IMR-90 (cell line): ENCODE data around the gene TRAPPC12. TPM values are rescaled to one million over a fixed set of nuclear protein-coding genes. Genes with fewer than 3 reads are reported as not detected.

Experiments used
- ATAC-seq: fragments of 200-7000 bp; cut with Tn5 transposase; 2 replicates; pipeline ENCODE4 v1.9.1; 2020; ENCODE audit warnings: low read depth, mild to moderate bottlenecking, moderate library complexity
- BruUV-seq: library from RNA; stranded (reverse); fragments of 400-500 nt; replicated peaks from 2 replicates; lab custom pipeline; 2021; lab: Mats Ljungman, UMichigan
- CTCF ChIA-PET: fragments of 300-600 bp; formaldehyde crosslinking; extraction: SDS; loops from one replicate; lab custom pipeline; 2021; ENCODE audit warnings: antibody characterized with exemption; lab: Yijun Ruan, JAX
- POLR2A ChIA-PET: fragments of 300-600 bp; sonication (Branson Sonifier 250); formaldehyde crosslinking; loops from one replicate; lab custom pipeline; 2022; ENCODE audit warnings: antibody characterized with exemption; ENCODE audit not compliant: unreplicated experiment; lab: Charles Lee
- DNase-seq: peaks from one replicate; pipeline ENCODE4 v3.0.0; 2013
- H2AFZ ChIP-seq: replicated peaks from 2 replicates; pipeline ENCODE3; 2013; ENCODE audit warnings: low read length, mild to moderate bottlenecking; ENCODE audit not compliant: poor library complexity
- H2AK5ac ChIP-seq: 2 replicates; pipeline ENCODE4 v1.6.1; 2013; ENCODE audit warnings: low read depth, low read length, inconsistent platforms
- H2AK9ac ChIP-seq: replicated peaks from 2 replicates; pipeline ENCODE3; 2013; ENCODE audit warnings: mild to moderate bottlenecking, low read depth, low read length, moderate library complexity; ENCODE audit not compliant: poor library complexity
- H2BK120ac ChIP-seq: 2 replicates; pipeline ENCODE4 v1.6.1; 2013; ENCODE audit warnings: low read depth, low read length, inconsistent platforms
- H2BK15ac ChIP-seq: 3 replicates; pipeline ENCODE4 v1.6.1; 2013; ENCODE audit warnings: low read depth, low read length, inconsistent platforms
- H2BK20ac ChIP-seq: 2 replicates; pipeline ENCODE4 v1.6.1; 2013; ENCODE audit warnings: low read depth, mild to moderate bottlenecking, inconsistent platforms, low read length, moderate library complexity
- H2BK5ac ChIP-seq: 2 replicates; pipeline ENCODE4 v1.6.1; 2013; ENCODE audit warnings: mild to moderate bottlenecking, low read depth, low read length, inconsistent platforms; ENCODE audit not compliant: poor library complexity, severe bottlenecking
- H3K14ac ChIP-seq: replicated peaks from 2 replicates; pipeline ENCODE4 v1.6.1; 2013; ENCODE audit warnings: low read depth, low read length, inconsistent platforms
- H3K18ac ChIP-seq: 2 replicates; pipeline ENCODE4 v1.6.1; 2013; ENCODE audit warnings: low read depth, low read length, control low read depth
- H3K23ac ChIP-seq: 2 replicates; pipeline ENCODE4 v1.6.1; 2013; ENCODE audit warnings: low read depth, low read length, inconsistent platforms
- H3K27ac ChIP-seq: 2 replicates; pipeline ENCODE4 v1.5.1; 2013; ENCODE audit warnings: mild to moderate bottlenecking, control low read depth, low read length; ENCODE audit not compliant: insufficient read depth
- H3K27me3 ChIP-seq: 2 replicates; pipeline ENCODE4 v1.6.1; 2013; ENCODE audit warnings: low read length; ENCODE audit not compliant: control insufficient read depth, insufficient read depth
- H3K36me3 ChIP-seq: 2 replicates; pipeline ENCODE4 v1.6.1; 2013; ENCODE audit warnings: low read length, mixed read lengths; ENCODE audit not compliant: control insufficient read depth, insufficient read depth
- H3K4ac ChIP-seq: 2 replicates; pipeline ENCODE4 v1.6.1; 2013; ENCODE audit warnings: low read depth, low read length, inconsistent platforms
- H3K4me1 ChIP-seq: 2 replicates; pipeline ENCODE4 v1.6.1; 2013; ENCODE audit warnings: low read length, mixed read lengths; ENCODE audit not compliant: control insufficient read depth, insufficient read depth
- H3K4me2 ChIP-seq: 2 replicates; pipeline ENCODE4 v1.6.1; 2013; ENCODE audit warnings: low read depth, mild to moderate bottlenecking, control low read depth, low read length, moderate library complexity
- H3K4me3 ChIP-seq: 2 replicates; pipeline ENCODE4 v1.5.1; 2013; ENCODE audit warnings: low read depth, mild to moderate bottlenecking, control low read depth, low read length, moderate library complexity; ENCODE audit not compliant: insufficient read depth
- H3K56ac ChIP-seq: 2 replicates; pipeline ENCODE4 v1.6.1; 2013; ENCODE audit warnings: low read length, inconsistent platforms; ENCODE audit not compliant: insufficient read depth; ENCODE audit errors: extremely low read depth
- H3K79me1 ChIP-seq, 2 experiments: 2 replicates each; pipeline ENCODE4 v1.6.1; 2013; ENCODE audit warnings: low read length in 2 of 2, inconsistent platforms in 1 of 2, low read depth in 1 of 2
- H3K9ac ChIP-seq: 2 replicates; pipeline ENCODE4 v1.6.1; 2013; ENCODE audit warnings: low read depth, low read length, control low read depth
- H3K9me1 ChIP-seq: 2 replicates; pipeline ENCODE4 v1.6.1; 2013; ENCODE audit warnings: low read length, inconsistent platforms; ENCODE audit not compliant: insufficient read depth
- H3K9me3 ChIP-seq: 2 replicates; pipeline ENCODE4 v1.6.1; 2013; ENCODE audit warnings: low read length; ENCODE audit not compliant: control insufficient read depth, insufficient read depth
- H4K20me1 ChIP-seq: 2 replicates; pipeline ENCODE4 v1.6.1; 2013; ENCODE audit warnings: low read length, inconsistent platforms; ENCODE audit not compliant: insufficient read depth
- H4K5ac ChIP-seq: 2 replicates; pipeline ENCODE4 v1.6.1; 2013; ENCODE audit warnings: mild to moderate bottlenecking, low read depth, low read length, control low read depth
- H4K8ac ChIP-seq, 2 experiments: 2 replicates each; pipeline ENCODE4 v1.6.1; 2013; ENCODE audit warnings: low read depth in 2 of 2, low read length in 2 of 2, control low read depth in 1 of 2, inconsistent platforms in 1 of 2
- H4K91ac ChIP-seq: 2 replicates; pipeline ENCODE4 v1.6.1; 2013; ENCODE audit warnings: low read depth, low read length, inconsistent platforms; ENCODE audit not compliant: insufficient read depth
- BHLHE40 ChIP-seq: fragments of 150-350 bp; IDR thresholded peaks from 2 replicates; pipeline ENCODE4 v1.6.1; 2016; ENCODE audit warnings: mild to moderate bottlenecking, low read depth, low read length
- CEBPB ChIP-seq: IDR thresholded peaks from 2 replicates; pipeline ENCODE4 v1.6.1; 2012; ENCODE audit warnings: low read depth, low read length, improper control_type of control experiment
- CHD1 ChIP-seq: IDR thresholded peaks from 2 replicates; pipeline ENCODE4 v1.6.1; 2012; ENCODE audit warnings: low read depth, low read length, improper control_type of control experiment
- FOS ChIP-seq: fragments of 150-350 bp; IDR thresholded peaks from 2 replicates; pipeline ENCODE4 v1.6.1; 2016; ENCODE audit warnings: low read depth, low read length
- MAFK ChIP-seq: IDR thresholded peaks from 2 replicates; pipeline ENCODE4 v1.6.1; 2012; ENCODE audit warnings: low read depth, low read length, improper control_type of control experiment
- MXI1 ChIP-seq: IDR thresholded peaks from 2 replicates; pipeline ENCODE4 v1.6.1; 2012; ENCODE audit warnings: low read depth, mild to moderate bottlenecking, low read length, moderate library complexity, borderline replicate concordance
- NFE2L2 ChIP-seq: fragments of 150-350 bp; IDR thresholded peaks from 2 replicates; pipeline ENCODE4 v1.6.1; 2016; ENCODE audit warnings: low read depth, mild to moderate bottlenecking, low read length
- POLR2A ChIP-seq: IDR thresholded peaks from 2 replicates; pipeline ENCODE4 v1.6.1; 2012; ENCODE audit warnings: mild to moderate bottlenecking, low read depth, low read length
- RAD21 ChIP-seq: IDR thresholded peaks from 2 replicates; pipeline ENCODE4 v1.6.1; 2012; ENCODE audit warnings: low read length, improper control_type of control experiment
- USF2 ChIP-seq: fragments of 150-350 bp; IDR thresholded peaks from 2 replicates; pipeline ENCODE4 v1.6.1; 2017; ENCODE audit warnings: mild to moderate bottlenecking, antibody characterized with exemption, low read length, low read depth
- WGBS, 2 experiments: methylation state at CpG; one replicate each; pipeline versions ENCODE4 v1.1.5 to v1.1.7; 2013; ENCODE audit warnings: missing lambda C conversion rate in 2 of 2; ENCODE audit not compliant: insufficient read length in 1 of 2; ENCODE audit errors: extremely low coverage in 2 of 2; 5-methylcytosine and 5-hydroxymethylcytosine counted together
- dilution Hi-C: fragments of 300-500 bp; cut with HindIII; formaldehyde crosslinking; loops from one replicate; pipeline ENCODE4 v1.14.3; 2018; ENCODE audit warnings: low sequenced_read_pairs; ENCODE audit not compliant: unreplicated experiment
- in situ Hi-C: fragments of 300-500 bp; cut with MboI; formaldehyde crosslinking; loops from 3 replicates; pipeline ENCODE4 v1.14.3; 2019; ENCODE audit warnings: low sequenced_read_pairs, inconsistent platforms, mixed read lengths
- intact Hi-C: fragments of 100-400 bp; cut with micrococcal nuclease; formaldehyde crosslinking; loops from 2 replicates; pipeline ENCODE4 v1.10.0; 2022
- polyA plus RNA-seq, 3 experiments: library from polyadenylated mRNA; depleted of rRNA; stranded (reverse); fragments of >200 nt; gene quantifications; 2 replicates each; pipeline ENCODE4 v1.2.3, GENCODE V29; 2012; ENCODE audit warnings: low replicate concordance in 1 of 3
- total RNA-seq: library from RNA; depleted of rRNA; stranded (reverse); fragments of >200 nt; gene quantifications from 2 replicates; pipeline ENCODE4 v1.2.3, GENCODE V29; 2012

TRAPPC12 gene
- total and polyA plus RNA-seq, 2 of the 4 experiments (the other 2 are of a cell fraction) = 25.8 to 69.9 TPM

DNA sequence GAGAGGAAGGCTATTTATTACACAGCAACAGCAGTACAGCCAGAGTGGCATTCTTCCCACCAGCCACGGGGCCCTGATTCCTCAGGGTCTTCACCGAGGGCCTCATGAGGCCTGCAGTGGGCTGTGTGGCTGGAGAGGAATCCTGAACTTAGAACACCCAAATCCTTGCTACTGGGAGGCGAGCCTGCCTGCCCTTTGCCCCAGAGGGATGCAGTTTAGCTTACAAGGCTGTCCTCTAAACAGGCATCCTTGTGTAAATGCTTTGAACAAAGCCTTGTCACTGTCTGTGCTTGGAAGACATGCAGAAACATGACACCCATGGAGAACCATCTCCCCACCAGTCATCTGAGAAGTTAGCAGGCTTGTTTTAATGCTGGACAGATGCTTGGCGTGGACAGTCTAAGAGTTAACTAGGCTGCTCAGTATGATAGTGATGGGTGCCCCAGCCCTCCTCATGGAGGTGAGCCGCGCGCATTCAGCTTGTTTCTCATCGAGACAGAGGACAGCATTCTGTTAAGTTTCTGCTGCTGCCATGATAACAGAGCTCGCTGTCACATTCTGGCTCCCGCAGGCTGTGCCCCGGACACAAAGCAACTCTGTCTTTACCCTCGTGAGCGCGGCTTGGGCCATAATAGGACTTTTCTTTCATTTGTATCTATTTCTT lies 97.0 kb downstream of the TRAPPC12 start:
- Histone ChIP-seq H3K4me3 (no peak overlapping the region), H2BK20ac (no peak overlapping the region), H2BK120ac (no peak overlapping the region), H4K8ac (peak overlapping the region in 1 of 2 experiments; percentile 24; a peak in 1 of 4 replicates), H3K79me1 (peaks cover 3 to 12% of the 10 kb centered on the region in 2 experiments; a peak in 1 of 4 replicates), H4K20me1 (no peaks in the 10 kb centered on the region), H2AK5ac (no peak overlapping the region), H3K4ac (no peak overlapping the region), H2BK5ac (no peak overlapping the region), H3K4me2 (peak overlapping the region; percentile 11; the same call in 1 of the 2 replicates), H3K27me3 (no peaks in the 10 kb centered on the region), H4K91ac (no peak overlapping the region), H4K5ac (no peak overlapping the region), H3K9me3 (no peaks in the 10 kb centered on the region), H3K56ac (no peak overlapping the region), H3K9me1 (peaks cover 12% of the 10 kb centered on the region; the same call in 1 of the 2 replicates), H3K9ac (no peak overlapping the region), H3K18ac (no peak overlapping the region), H3K14ac (no peak overlapping the region), H2AK9ac (peak overlapping the region; percentile 7), H2BK15ac (no peak overlapping the region), H3K27ac (peak overlapping the region; percentile 24; the same call in 1 of the 2 replicates), H3K4me1 (peaks cover 7% of the 10 kb centered on the region; the same call in 1 of the 2 replicates), H2AFZ (no peak overlapping the region), H3K36me3 (peaks cover 42% of the 10 kb centered on the region), H3K23ac (peak overlapping the region; percentile 17; the same call in 1 of the 2 replicates)
- ChIA-PET CTCF (no interaction called here), POLR2A (no interaction called here)
- dilution Hi-C loops = no loop called here
- WGBS, 2 experiments = 80% methylated on average over 2 of the region's 14 CpGs; no CpG with 5 or more reads in 1 of the 2 experiments
- intact Hi-C loops = no loop called here
- DNase-seq = peak; percentile 59
- no TSS peak for BruUV-seq
- in situ Hi-C loops = no loop called here
- TF ChIP-seq CHD1 (no peak), RAD21 (no peak), MXI1 (no peak), USF2 (no peak), POLR2A (no peak), CEBPB (no peak), MAFK (no peak), FOS (no peak), BHLHE40 (no peak), NFE2L2 (no peak)
- peak; percentile 87 for ATAC-seq
